HUES6 (cell line): ENCODE measurements around the gene PON3.

Experiments used
- H3K27ac ChIP-seq: 2 replicates; pipeline ENCODE4 v1.7.0; 2013; ENCODE audit warnings: low read depth, mild to moderate bottlenecking, low read length, inconsistent platforms
- H3K27me3 ChIP-seq: 2 replicates; pipeline ENCODE4 v1.6.1; 2013; ENCODE audit warnings: low read length; ENCODE audit not compliant: control insufficient read depth, insufficient read depth
- H3K36me3 ChIP-seq: 2 replicates; pipeline ENCODE4 v1.6.1; 2013; ENCODE audit warnings: low read length; ENCODE audit not compliant: control insufficient read depth, insufficient read depth
- H3K4me1 ChIP-seq: 2 replicates; pipeline ENCODE4 v1.6.1; 2013; ENCODE audit warnings: low read length; ENCODE audit not compliant: control insufficient read depth, insufficient read depth
- H3K4me3 ChIP-seq: 2 replicates; pipeline ENCODE4 v1.5.1; 2013; ENCODE audit warnings: low read depth, low read length
- H3K9ac ChIP-seq: one replicate; pipeline ENCODE4 v1.6.1; 2013; ENCODE audit warnings: mild to moderate bottlenecking, low read length
- H3K9me3 ChIP-seq: 2 replicates; pipeline ENCODE4 v1.6.1; 2013; ENCODE audit warnings: low read depth, low read length; ENCODE audit not compliant: control insufficient read depth, insufficient read depth

Gene PON3

DNA sequence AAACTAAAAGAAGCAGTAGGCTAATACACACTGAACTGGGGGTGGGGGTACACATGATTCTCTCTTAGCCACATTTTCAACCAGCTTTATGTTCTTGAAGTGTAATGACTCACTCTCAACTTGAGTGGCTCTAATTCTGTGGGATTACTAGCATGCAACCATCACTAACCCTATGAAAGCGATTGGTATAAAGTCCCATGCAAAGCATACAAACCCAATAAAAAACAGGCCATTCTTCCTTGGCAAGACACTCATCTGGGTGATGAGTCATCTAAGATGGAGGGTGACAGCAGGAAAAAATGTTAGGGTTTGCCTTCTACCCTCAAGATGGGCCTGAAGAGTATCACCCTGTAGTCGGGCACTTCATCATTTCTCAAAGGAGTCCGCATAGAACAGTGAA, 14.9 kb upstream of the PON3 start:
- Histone ChIP-seq H3K4me3 (no peak overlapping the region), H3K4me1 (no peaks in the 10 kb centered on the region), H3K27me3 (no peaks in the 10 kb centered on the region), H3K9ac (no peak overlapping the region), H3K36me3 (peaks cover 49% of the 10 kb centered on the region), H3K9me3 (no peaks in the 10 kb centered on the region), H3K27ac (no peak overlapping the region)

DNA sequence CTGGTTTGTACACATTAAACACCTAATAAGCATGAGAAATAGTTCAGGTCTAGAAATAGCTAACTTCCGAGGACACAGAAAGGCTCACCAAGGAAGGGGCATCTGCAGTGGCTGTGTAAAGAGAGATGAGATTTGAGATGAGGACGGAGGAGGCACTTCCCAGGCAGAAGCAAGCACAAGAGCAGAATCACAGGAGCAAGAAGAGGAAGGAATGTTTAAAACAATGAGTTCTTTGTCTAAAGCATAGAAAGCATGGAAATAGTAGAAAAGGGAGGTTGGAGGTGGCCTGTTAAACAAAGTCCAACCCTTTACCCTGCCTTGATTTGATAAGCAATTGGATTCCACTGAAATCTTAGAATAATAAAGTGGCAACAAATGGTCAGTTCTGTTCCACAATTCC, 11.6 kb upstream of the PON3 start:
- H3K4me1 ChIP-seq: no peaks in the 10 kb centered on the region
- no peak overlapping the region for H3K9ac ChIP-seq
- H3K27ac ChIP-seq: no peak overlapping the region
- no peak overlapping the region for H3K4me3 ChIP-seq
- no peaks in the 10 kb centered on the region for H3K27me3 ChIP-seq
- no peaks in the 10 kb centered on the region for H3K9me3 ChIP-seq
- peaks cover 62% of the 10 kb centered on the region for H3K36me3 ChIP-seq

DNA sequence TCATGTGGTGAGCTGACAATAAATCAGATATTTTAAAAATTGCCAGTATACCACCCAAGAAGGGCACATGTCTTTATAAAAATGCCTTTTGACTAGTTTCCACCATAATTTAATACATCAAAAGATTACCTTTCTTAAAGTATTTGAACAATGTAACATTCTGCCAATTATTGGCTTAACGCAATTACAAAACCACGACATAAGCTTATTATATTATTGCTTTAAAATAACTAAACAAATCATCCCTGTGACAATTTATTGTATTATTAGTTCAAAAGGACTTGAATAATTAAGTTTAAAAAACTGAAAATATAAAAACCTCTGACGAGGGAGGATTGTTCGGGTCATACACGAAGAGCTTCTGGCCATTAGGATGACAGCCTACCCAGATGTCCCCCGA, 9.6 kb upstream of the PON3 start:
- Histone ChIP-seq H3K4me1 (no peaks in the 10 kb centered on the region), H3K27me3 (no peaks in the 10 kb centered on the region), H3K36me3 (peaks cover 47% of the 10 kb centered on the region), H3K4me3 (no peak overlapping the region), H3K9me3 (no peaks in the 10 kb centered on the region), H3K27ac (no peak overlapping the region), H3K9ac (no peak overlapping the region)

DNA sequence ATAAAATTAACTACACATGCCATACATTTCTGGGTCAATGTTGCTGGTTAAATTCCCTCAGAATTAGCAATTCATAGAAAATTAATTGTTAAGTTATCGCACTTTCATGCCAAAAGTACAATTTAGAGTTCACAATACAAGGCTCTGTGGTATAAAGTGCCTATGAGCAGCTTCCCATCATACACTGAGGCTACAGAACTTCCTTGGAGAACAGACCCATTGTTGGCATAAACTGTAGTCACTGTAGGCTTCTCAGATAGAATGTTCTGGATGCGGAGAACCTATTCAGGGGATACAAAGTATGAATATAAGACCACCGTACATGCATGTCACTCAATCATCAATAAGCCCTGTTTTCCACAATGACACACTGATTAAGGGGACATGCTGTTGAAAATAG, 9.0 kb upstream of the PON3 start:
- H3K9ac ChIP-seq: no peak overlapping the region
- H3K27me3 ChIP-seq: no peaks in the 10 kb centered on the region
- H3K27ac ChIP-seq: no peak overlapping the region
- peaks cover 41% of the 10 kb centered on the region for H3K36me3 ChIP-seq
- H3K9me3 ChIP-seq: no peaks in the 10 kb centered on the region
- no peak overlapping the region for H3K4me3 ChIP-seq
- no peaks in the 10 kb centered on the region for H3K4me1 ChIP-seq

GRCh38 chr7:95404316-95404865, 8.2 kb upstream of the PON3 start:
- Histone ChIP-seq H3K9me3 (no peaks in the 10 kb centered on the region), H3K27me3 (no peaks in the 10 kb centered on the region), H3K27ac (no peak overlapping the region), H3K9ac (no peak overlapping the region), H3K4me3 (no peak overlapping the region), H3K4me1 (no peaks in the 10 kb centered on the region), H3K36me3 (peaks cover 35% of the 10 kb centered on the region)

DNA sequence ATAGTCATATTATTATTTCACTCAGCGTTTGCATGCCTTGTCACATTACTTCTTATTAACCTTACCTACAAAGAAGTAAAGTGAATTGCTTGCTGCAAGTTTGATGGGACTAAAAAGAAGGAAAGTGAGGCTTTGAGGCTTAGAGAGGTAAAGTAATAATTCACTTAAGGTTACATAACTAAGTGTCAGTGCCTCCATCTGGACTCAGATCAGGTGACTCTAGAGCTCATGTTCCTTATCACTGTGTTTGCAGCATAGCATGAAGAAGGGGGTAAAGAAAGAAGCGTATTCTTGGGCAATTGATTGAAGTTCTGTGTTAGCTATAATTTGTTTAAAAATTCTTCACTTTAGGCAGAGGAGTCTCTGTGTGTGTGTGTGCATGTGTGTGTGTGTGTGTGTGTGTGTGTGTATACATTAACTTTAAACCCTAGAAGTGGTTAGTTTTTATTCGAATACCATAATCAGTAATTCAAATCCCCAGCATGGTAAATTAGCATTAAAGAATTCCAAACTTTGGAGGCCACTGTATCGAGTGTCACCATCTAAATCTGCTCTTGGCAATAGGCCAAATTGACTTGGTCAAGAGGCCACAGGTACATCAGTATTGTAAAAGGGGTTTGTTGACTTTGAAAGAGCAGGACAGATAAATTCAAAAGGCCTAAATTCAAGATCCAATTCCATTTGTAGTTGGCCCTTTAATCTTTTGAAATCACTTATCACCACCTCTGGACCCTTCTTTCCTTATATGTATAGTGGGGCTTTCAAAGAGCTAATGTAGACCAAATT, 2.2 kb upstream of the PON3 start:
- Histone ChIP-seq H3K27ac (no peak overlapping the region), H3K4me1 (no peaks in the 10 kb centered on the region), H3K4me3 (no peak overlapping the region), H3K9me3 (no peaks in the 10 kb centered on the region), H3K36me3 (peaks cover 4% of the 10 kb centered on the region; the same call in 1 of the 2 replicates), H3K27me3 (peaks cover 12% of the 10 kb centered on the region; the same call in 1 of the 2 replicates), H3K9ac (no peak overlapping the region)

GRCh38 chr7:95397381-95397780, 1.2 kb upstream of the PON3 start:
- Histone ChIP-seq H3K27ac (no peak overlapping the region), H3K4me3 (peak overlapping the region; percentile 60; the same call in 1 of the 2 replicates), H3K9ac (no peak overlapping the region), H3K36me3 (no peaks in the 10 kb centered on the region), H3K9me3 (no peaks in the 10 kb centered on the region), H3K4me1 (no peaks in the 10 kb centered on the region), H3K27me3 (peaks cover 12% of the 10 kb centered on the region; the same call in 1 of the 2 replicates)

- Histone ChIP-seq H3K9ac (no peak overlapping the region), H3K36me3 (no peaks in the 10 kb centered on the region), H3K27ac (no peak overlapping the region), H3K9me3 (no peaks in the 10 kb centered on the region), H3K4me1 (no peaks in the 10 kb centered on the region), H3K4me3 (peak overlapping the region; percentile 60), H3K27me3 (peaks cover 12% of the 10 kb centered on the region; the same call in 1 of the 2 replicates)
Measured at GRCh38 chr7:95395755-95396135, 430 bp downstream of the PON3 start.

GRCh38 chr7:95394370-95394769, 1.8 kb downstream of the PON3 start:
- H3K27ac ChIP-seq: no peak overlapping the region
- H3K4me3 ChIP-seq: no peak overlapping the region
- H3K9ac ChIP-seq: no peak overlapping the region
- H3K9me3 ChIP-seq: no peaks in the 10 kb centered on the region
- no peaks in the 10 kb centered on the region for H3K36me3 ChIP-seq
- no peaks in the 10 kb centered on the region for H3K4me1 ChIP-seq
- peaks cover 12% of the 10 kb centered on the region; the same call in 1 of the 2 replicates for H3K27me3 ChIP-seq

DNA sequence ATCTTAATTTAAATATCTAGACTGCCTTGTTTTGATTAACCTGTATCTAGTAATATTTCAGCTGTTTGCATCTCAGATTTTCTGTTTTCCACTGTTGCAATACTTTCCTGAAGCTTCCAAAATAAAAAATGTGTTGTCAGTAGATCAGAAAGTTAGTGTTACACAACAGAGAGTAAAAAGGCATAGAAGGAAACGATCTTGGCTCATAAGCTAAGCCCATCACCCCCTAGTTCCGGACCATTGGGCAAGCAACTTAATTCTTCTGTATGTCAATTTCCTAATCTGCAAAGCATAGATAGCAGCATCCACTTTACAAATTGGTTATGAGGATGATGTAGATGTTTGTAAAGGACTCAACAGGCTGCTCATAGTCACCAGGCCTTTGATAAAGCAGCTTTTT, 4.4 kb downstream of the PON3 start:
- Histone ChIP-seq H3K4me3 (no peak overlapping the region), H3K9me3 (no peaks in the 10 kb centered on the region), H3K27me3 (peaks cover 4% of the 10 kb centered on the region; the same call in 1 of the 2 replicates), H3K27ac (no peak overlapping the region), H3K36me3 (no peaks in the 10 kb centered on the region), H3K4me1 (no peaks in the 10 kb centered on the region), H3K9ac (no peak overlapping the region)

DNA sequence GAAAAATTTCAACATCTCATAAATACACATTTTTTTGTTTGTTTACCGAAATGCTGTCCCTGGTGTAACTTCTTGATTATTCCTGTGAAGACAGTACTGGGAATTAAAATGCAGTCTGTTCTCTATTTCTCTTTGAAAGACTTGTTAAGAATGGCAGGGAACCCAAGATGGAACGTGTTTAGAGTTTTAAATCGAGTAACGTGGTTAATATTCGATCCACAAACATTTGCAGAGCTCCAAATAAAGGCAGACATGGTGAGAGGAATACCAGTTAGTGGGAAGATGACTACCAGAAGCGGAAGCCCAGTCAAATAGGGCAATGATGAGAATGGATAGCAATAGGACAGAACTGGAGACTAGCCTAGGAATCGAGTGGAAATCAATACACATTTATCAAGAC, 6.7 kb downstream of the PON3 start:
- Histone ChIP-seq H3K4me3 (no peak overlapping the region), H3K9ac (no peak overlapping the region), H3K36me3 (no peaks in the 10 kb centered on the region), H3K9me3 (no peaks in the 10 kb centered on the region), H3K4me1 (no peaks in the 10 kb centered on the region), H3K27ac (no peak overlapping the region), H3K27me3 (no peaks in the 10 kb centered on the region)
